Right lobe of liver (tissue), 6 donors: ENCODE results near the gene IL13RA2. TPM values are rescaled to one million over a fixed set of nuclear protein-coding genes. Genes with fewer than 3 reads are reported as not detected.
A peak's percentile ranks its signal among the peaks of the same experiment; 100 is the strongest.

ENCODE experiments used
- ATAC-seq, 4 donors: fragments of 200-7000 bp; cut with Tn5 transposase; one replicate each; pipeline ENCODE4 v1.9.1; 2020; ENCODE audit warnings: mild to moderate bottlenecking in 4 of 4, moderate library complexity in 4 of 4
- DNase-seq, 3 donors: peaks; one replicate each; pipeline ENCODE4 v3.0.0-alpha.2; 2020
- H3K27ac ChIP-seq, 3 donors: fragments of 200-600 bp; one replicate each; pipeline ENCODE4 v1.8.0; 2022
- H3K27me3 ChIP-seq, 2 donors: fragments of 200-600 bp; one replicate each; pipeline ENCODE4 v1.8.0; 2022
- H3K36me3 ChIP-seq, 4 donors: fragments of 200-600 bp; sonication (generic) in 1 of 4; one replicate each; pipeline versions ENCODE4 v1.5.1 to v1.8.0; 2017 to 2022; ENCODE audit warnings: control low read depth in 1 of 4
- H3K4me1 ChIP-seq, 4 donors: fragments of 200-600 bp; sonication (generic) in 1 of 4; one replicate each; pipeline versions ENCODE4 v1.5.1 to v1.8.0; 2017 to 2022; ENCODE audit warnings: control low read depth in 1 of 4
- H3K4me3 ChIP-seq, 3 donors: fragments of 200-600 bp; one replicate each; pipeline ENCODE4 v1.8.0; 2022
- H3K9me3 ChIP-seq, 4 donors: fragments of 200-600 bp; sonication (generic) in 1 of 4; one replicate each; pipeline versions ENCODE4 v1.5.1 to v1.8.0; 2017 to 2022; ENCODE audit warnings: control low read depth in 1 of 4
- CTCF ChIP-seq, 4 donors: fragments of 200-600 bp in 3 of 4; fragments of 450-650 bp in 1 of 4; IDR thresholded peaks; one replicate each; pipeline versions ENCODE4 v1.5.1 to v1.8.0; 2016 to 2022; ENCODE audit warnings: antibody characterized with exemption in 4 of 4, mild to moderate bottlenecking in 2 of 4
- POLR2A ChIP-seq: fragments of 450-650 bp; IDR thresholded peaks from one replicate; pipeline ENCODE4 v1.6.1; 2017; ENCODE audit warnings: antibody characterized with exemption, mild to moderate bottlenecking
- WGBS: methylation state at CpG from one replicate; pipeline ENCODE4 v1.1.6; 2018; ENCODE audit warnings: low coverage, low lambda C conversion rate; ENCODE audit not compliant: insufficient coverage; ENCODE audit errors: missing lambda C conversion rate; 5-methylcytosine and 5-hydroxymethylcytosine counted together
- intact Hi-C, 2 donors: fragments of 100-400 bp; cut with DNase I; formaldehyde crosslinking; loops; one replicate each; pipeline versions ENCODE4 v1.11.2 to v1.14.1; 2022
- long read RNA-seq: library from polyadenylated mRNA; unstranded; transcript quantifications from one replicate; pipeline ENCODE4 v2.0.0, GENCODE V29; 2019
- total RNA-seq, 6 experiments: library from RNA; depleted of rRNA in 2 of 6; stranded (reverse); fragments of >200 nt in 2 of 6; fragmentation: NEBNext Ultra II Directional in 3 of 6; extraction: Animal tissue kit (Norgen Biotek cat#: 25700) in 3 of 6; gene quantifications; one replicate each; pipeline versions ENCODE4 v1.1.0 to v1.2.4, GENCODE V29; 2016 to 2023
- donor health status: DM: no; HTN: yes; CAD: no.
- donor health status: DM: no; HTN: no; CAD: no.
- donor health status: DM: no; HTN: no; CAD: no.
- donor health status: DM: no; HTN: yes; CAD: no.
- donor health status: DM: no; HTN: yes; CAD: no.

The IL13RA2 gene
- total RNA-seq: 1 to 10 TPM in 5 of 6 experiments, under 1 TPM in 1; 0.57 to 6.8 (median 2.2) TPM
- long read RNA-seq: 0 reads

- Histone ChIP-seq H3K27ac (no peak within 1 kb of the TSS), H3K9me3 (no peaks in the 10 kb centered on the region), H3K36me3 (no peaks in the 10 kb centered on the region), H3K27me3 (peaks cover 0 to 5% of the 10 kb centered on the region in 2 donors), H3K4me3 (no peak within 1 kb of the TSS), H3K4me1 (no peaks in the 10 kb centered on the region)
- intact Hi-C loops: no loop called here
- ATAC-seq: no peak
- no peak for TF ChIP-seq CTCF (IDR thresholded peaks at IDR 0.05)
- TF ChIP-seq POLR2A: no peak
- 61% methylated on average over 11 of the region's 11 CpGs for WGBS
- no peak for DNase-seq
Measured at GRCh38 chrX:115017455-115017854, at the start of gene IL13RA2. Gene IL13RA2, minus strand, starts transcription at chrX:115017616. Its CDS starts 347 bp downstream, at chrX:115017269.

GRCh38 chrX:115065304-115065703 is 47.9 kb upstream of the IL13RA2 start:
- Histone ChIP-seq H3K4me1 (no peaks in the 10 kb centered on the region), H3K27ac (no peak overlapping the region), H3K4me3 (no peak overlapping the region), H3K27me3 (no peaks in the 10 kb centered on the region), H3K9me3 (no peaks in the 10 kb centered on the region), H3K36me3 (no peaks in the 10 kb centered on the region)
- intact Hi-C loops: no loop called here
- DNase-seq: no peak
- TF ChIP-seq POLR2A (no peak), CTCF (IDR thresholded peaks at IDR 0.05) (no peak)
- ATAC-seq: no peak

- H3K4me3 ChIP-seq: no peak overlapping the region
- intact Hi-C loops: no loop called here
Measured at GRCh38 chrX:115060013-115060412, 42.6 kb upstream of the IL13RA2 start.

GRCh38 chrX:115058276-115058675 is 40.9 kb upstream of the IL13RA2 start:
- H3K4me1 ChIP-seq: no peaks in the 10 kb centered on the region
- intact Hi-C loops: no loop called here
- WGBS: 47% methylated on average over 3 of the region's 3 CpGs
- H3K36me3 ChIP-seq: no peaks in the 10 kb centered on the region
- H3K27me3 ChIP-seq: no peaks in the 10 kb centered on the region
- ATAC-seq (peak in 3 of 4 donors; percentile 24 to 57 (median 53)), DNase-seq (no peak)
- H3K4me3 ChIP-seq: no peak overlapping the region
- H3K27ac ChIP-seq: no peak overlapping the region
- TF ChIP-seq CTCF (IDR thresholded peaks at IDR 0.05) (no peak), POLR2A (no peak)
- H3K9me3 ChIP-seq: no peaks in the 10 kb centered on the region

More at GRCh38 chrX:115060013-115060412, 42.6 kb upstream of the IL13RA2 start:
- Histone ChIP-seq H3K27ac (no peak overlapping the region), H3K4me1 (no peaks in the 10 kb centered on the region), H3K27me3 (no peaks in the 10 kb centered on the region), H3K36me3 (no peaks in the 10 kb centered on the region), H3K9me3 (no peaks in the 10 kb centered on the region)
- ATAC-seq (no peak), DNase-seq (no peak)
- 16% methylated on average over 2 of the region's 2 CpGs for whole genome bisulfite sequencing
- TF ChIP-seq CTCF (IDR thresholded peaks at IDR 0.05) (no peak), POLR2A (no peak)

- 51% methylated on average over 3 of the region's 3 CpGs for WGBS
- intact Hi-C loops: no loop called here
- H3K4me3 ChIP-seq: no peak overlapping the region
- ATAC-seq (no peak), DNase-seq (no peak)
- H3K4me1 ChIP-seq: no peaks in the 10 kb centered on the region
- TF ChIP-seq POLR2A (no peak), CTCF (IDR thresholded peaks at IDR 0.05) (no peak)
- H3K36me3 ChIP-seq: no peaks in the 10 kb centered on the region
- H3K9me3 ChIP-seq: no peaks in the 10 kb centered on the region
- no peaks in the 10 kb centered on the region for H3K27me3 ChIP-seq
- H3K27ac ChIP-seq: no peak overlapping the region
Measured at GRCh38 chrX:115054876-115055275, 37.5 kb upstream of the IL13RA2 start.
